ENCODE data around the gene GALNT9. TPM values are rescaled to one million over a fixed set of nuclear protein-coding genes. Genes with fewer than 3 reads are reported as not detected.

The GALNT9 gene
- polyA plus RNA-seq, 1 donor from 2014 or later = 13.5 TPM

DNA sequence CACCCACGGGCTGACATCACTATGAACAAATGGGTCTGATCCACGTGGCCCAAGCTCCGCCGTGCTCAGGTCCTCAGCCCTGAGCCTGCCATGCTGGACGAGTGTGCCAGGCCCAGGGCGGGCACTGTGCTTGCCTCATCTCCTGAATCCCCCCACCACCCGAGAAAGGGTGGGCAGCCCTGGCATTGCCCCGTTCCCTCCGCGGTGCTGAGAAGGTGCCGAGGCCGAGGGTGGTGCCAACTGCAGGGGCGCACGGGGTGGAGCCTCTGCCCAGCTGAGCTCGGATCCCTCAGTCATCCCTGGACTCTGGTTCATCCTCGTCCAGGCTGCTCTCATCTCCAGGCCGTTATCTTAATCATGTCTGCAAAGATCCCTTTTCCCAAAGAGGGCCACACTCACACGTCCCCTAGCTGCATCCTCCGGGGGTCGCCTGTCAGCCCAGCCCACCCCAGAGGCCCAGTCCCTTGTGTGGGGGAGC lies 124.6 kb downstream of the GALNT9 start:
- H3F3A ChIP-seq (ENCODE audit: insufficient read depth, low read length, poor library complexity, severe bottlenecking) = no peaks in the 10 kb centered on the region
- no peaks in the 10 kb centered on the region for H3K9me2 ChIP-seq (ENCODE audit: insufficient read depth, low read length)
- H3K36me3 ChIP-seq (ENCODE audit: insufficient read depth, low read length) = no peaks in the 10 kb centered on the region
- peaks cover 2% of the 10 kb centered on the region for H3K9me3 ChIP-seq (ENCODE audit: low read length)
- H4K20me1 ChIP-seq (ENCODE audit: insufficient read depth) = no peaks in the 10 kb centered on the region
- no peak overlapping the region for H2AFZ ChIP-seq (ENCODE audit: low read depth, low read length)
- H3K27me3 ChIP-seq (ENCODE audit: insufficient read depth, low read depth, low read length) = no peaks in the 10 kb centered on the region
- no peak overlapping the region for H3K27ac ChIP-seq (ENCODE audit: low read length)
- TF ChIP-seq, protein P1, sequence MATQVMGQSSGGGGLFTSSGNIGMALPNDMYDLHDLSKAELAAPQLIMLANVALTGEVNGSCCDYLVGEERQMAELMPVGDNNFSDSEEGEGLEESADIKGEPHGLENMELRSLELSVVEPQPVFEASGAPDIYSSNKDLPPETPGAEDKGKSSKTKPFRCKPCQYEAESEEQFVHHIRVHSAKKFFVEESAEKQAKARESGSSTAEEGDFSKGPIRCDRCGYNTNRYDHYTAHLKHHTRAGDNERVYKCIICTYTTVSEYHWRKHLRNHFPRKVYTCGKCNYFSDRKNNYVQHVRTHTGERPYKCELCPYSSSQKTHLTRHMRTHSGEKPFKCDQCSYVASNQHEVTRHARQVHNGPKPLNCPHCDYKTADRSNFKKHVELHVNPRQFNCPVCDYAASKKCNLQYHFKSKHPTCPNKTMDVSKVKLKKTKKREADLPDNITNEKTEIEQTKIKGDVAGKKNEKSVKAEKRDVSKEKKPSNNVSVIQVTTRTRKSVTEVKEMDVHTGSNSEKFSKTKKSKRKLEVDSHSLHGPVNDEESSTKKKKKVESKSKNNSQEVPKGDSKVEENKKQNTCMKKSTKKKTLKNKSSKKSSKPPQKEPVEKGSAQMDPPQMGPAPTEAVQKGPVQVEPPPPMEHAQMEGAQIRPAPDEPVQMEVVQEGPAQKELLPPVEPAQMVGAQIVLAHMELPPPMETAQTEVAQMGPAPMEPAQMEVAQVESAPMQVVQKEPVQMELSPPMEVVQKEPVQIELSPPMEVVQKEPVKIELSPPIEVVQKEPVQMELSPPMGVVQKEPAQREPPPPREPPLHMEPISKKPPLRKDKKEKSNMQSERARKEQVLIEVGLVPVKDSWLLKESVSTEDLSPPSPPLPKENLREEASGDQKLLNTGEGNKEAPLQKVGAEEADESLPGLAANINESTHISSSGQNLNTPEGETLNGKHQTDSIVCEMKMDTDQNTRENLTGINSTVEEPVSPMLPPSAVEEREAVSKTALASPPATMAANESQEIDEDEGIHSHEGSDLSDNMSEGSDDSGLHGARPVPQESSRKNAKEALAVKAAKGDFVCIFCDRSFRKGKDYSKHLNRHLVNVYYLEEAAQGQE (IDR thresholded peaks at IDR 0.05; ENCODE audit: borderline replicate concordance) = no peak
- TF ChIP-seq POLR2AphosphoS5 (IDR thresholded peaks at IDR 0.05) = no peak
- TF ChIP-seq RAD21 (conservative IDR thresholded peaks at IDR 0.05) = no peak
- no peak for TF ChIP-seq MXI1 (conservative IDR thresholded peaks at IDR 0.05; ENCODE audit: poor library complexity, severe bottlenecking)
- TF ChIP-seq, protein P2, sequence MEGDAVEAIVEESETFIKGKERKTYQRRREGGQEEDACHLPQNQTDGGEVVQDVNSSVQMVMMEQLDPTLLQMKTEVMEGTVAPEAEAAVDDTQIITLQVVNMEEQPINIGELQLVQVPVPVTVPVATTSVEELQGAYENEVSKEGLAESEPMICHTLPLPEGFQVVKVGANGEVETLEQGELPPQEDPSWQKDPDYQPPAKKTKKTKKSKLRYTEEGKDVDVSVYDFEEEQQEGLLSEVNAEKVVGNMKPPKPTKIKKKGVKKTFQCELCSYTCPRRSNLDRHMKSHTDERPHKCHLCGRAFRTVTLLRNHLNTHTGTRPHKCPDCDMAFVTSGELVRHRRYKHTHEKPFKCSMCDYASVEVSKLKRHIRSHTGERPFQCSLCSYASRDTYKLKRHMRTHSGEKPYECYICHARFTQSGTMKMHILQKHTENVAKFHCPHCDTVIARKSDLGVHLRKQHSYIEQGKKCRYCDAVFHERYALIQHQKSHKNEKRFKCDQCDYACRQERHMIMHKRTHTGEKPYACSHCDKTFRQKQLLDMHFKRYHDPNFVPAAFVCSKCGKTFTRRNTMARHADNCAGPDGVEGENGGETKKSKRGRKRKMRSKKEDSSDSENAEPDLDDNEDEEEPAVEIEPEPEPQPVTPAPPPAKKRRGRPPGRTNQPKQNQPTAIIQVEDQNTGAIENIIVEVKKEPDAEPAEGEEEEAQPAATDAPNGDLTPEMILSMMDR (IDR thresholded peaks at IDR 0.05; ENCODE audit: poor library complexity, severe bottlenecking) = no peak
- no peak for TF ChIP-seq SMC3 (conservative IDR thresholded peaks at IDR 0.05; ENCODE audit: poor library complexity)
- TF ChIP-seq EZH2 (IDR thresholded peaks at IDR 0.05; ENCODE audit: borderline replicate concordance, insufficient read depth, low read length, poor library complexity, severe bottlenecking) = no peak
- no peak for TF ChIP-seq TAF1 (IDR thresholded peaks at IDR 0.05; ENCODE audit: low read depth)
- no peak for TF ChIP-seq EP300 (conservative IDR thresholded peaks at IDR 0.05; ENCODE audit: poor library complexity, severe bottlenecking)
- no peak overlapping the region for H3K4me3 ChIP-seq (ENCODE audit: low read length)
- no peaks in the 10 kb centered on the region for H3K79me2 ChIP-seq (replicated peaks; ENCODE audit: insufficient read depth, low read length)
- no peak overlapping the region for H3K4me2 ChIP-seq (ENCODE audit: low read length)
- no peak overlapping the region for H3K9ac ChIP-seq (ENCODE audit: low read length)

DNA sequence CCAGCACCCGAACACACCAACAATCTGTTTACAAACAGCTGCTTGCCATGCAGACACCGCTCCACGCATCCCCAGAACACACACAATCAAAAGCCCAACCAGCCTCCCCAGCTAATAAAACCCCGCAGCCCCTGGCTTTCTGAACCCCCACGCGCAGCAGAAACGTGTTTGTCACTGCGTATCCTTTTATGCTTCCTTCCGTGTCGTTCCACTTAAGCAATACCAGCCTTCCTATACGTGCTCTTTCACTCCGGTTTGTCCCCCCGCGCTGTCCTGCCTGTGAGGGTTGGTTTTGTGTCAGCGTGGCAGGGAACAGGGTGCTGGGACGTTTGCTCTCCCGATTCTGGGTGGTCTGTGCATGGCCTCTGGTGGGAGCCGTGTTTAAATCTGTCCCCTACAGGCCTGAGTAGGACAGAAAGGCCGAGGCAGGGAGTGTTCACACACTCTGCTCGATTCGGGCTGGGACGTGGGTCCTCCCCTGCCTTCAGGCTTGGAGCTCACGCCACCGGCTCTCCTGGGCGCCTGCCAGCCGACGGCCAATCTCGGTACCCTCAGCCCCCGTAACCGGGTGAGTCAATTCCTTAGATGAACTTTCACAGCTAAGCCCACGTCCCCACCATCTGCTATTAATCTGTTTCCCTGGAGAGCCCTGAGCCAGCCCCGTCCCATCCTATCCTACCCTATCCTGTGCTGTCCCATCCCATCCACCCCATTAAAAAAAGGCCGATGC lies 125.2 kb downstream of the GALNT9 start:
- H3F3A ChIP-seq (ENCODE audit: insufficient read depth, low read length, poor library complexity, severe bottlenecking) = no peaks in the 10 kb centered on the region
- H3K9me2 ChIP-seq (ENCODE audit: insufficient read depth, low read length) = no peaks in the 10 kb centered on the region
- no peaks in the 10 kb centered on the region for H3K27me3 ChIP-seq (ENCODE audit: insufficient read depth, low read depth, low read length)
- no peak overlapping the region for H3K4me2 ChIP-seq (ENCODE audit: low read length)
- no peaks in the 10 kb centered on the region for H3K79me2 ChIP-seq (replicated peaks; ENCODE audit: insufficient read depth, low read length)
- H2AFZ ChIP-seq (ENCODE audit: low read depth, low read length) = no peak overlapping the region
- no peak overlapping the region for H3K27ac ChIP-seq (ENCODE audit: low read length)
- peaks cover 2% of the 10 kb centered on the region for H3K9me3 ChIP-seq (ENCODE audit: low read length)
- no peaks in the 10 kb centered on the region for H3K36me3 ChIP-seq (ENCODE audit: insufficient read depth, low read length)
- TF ChIP-seq EZH2 (IDR thresholded peaks at IDR 0.05; ENCODE audit: borderline replicate concordance, insufficient read depth, low read length, poor library complexity, severe bottlenecking) = no peak
- TF ChIP-seq TAF1 (IDR thresholded peaks at IDR 0.05; ENCODE audit: low read depth) = no peak
- TF ChIP-seq, protein P1 (IDR thresholded peaks at IDR 0.05; ENCODE audit: borderline replicate concordance) = no peak
- TF ChIP-seq POLR2AphosphoS5 (IDR thresholded peaks at IDR 0.05) = no peak
- no peak overlapping the region for H3K4me3 ChIP-seq (ENCODE audit: low read length)
- no peak overlapping the region for H3K9ac ChIP-seq (ENCODE audit: low read length)
- H4K20me1 ChIP-seq (ENCODE audit: insufficient read depth) = no peaks in the 10 kb centered on the region
